T-helper 22 cell (primary cell): ENCODE results near the gene NCOA7.

Experiments used
- DNase-seq: peaks from one replicate; pipeline ENCODE4 v3.0.0-alpha.2; 2020; ENCODE audit warnings: low read depth

Gene NCOA7, protein sequence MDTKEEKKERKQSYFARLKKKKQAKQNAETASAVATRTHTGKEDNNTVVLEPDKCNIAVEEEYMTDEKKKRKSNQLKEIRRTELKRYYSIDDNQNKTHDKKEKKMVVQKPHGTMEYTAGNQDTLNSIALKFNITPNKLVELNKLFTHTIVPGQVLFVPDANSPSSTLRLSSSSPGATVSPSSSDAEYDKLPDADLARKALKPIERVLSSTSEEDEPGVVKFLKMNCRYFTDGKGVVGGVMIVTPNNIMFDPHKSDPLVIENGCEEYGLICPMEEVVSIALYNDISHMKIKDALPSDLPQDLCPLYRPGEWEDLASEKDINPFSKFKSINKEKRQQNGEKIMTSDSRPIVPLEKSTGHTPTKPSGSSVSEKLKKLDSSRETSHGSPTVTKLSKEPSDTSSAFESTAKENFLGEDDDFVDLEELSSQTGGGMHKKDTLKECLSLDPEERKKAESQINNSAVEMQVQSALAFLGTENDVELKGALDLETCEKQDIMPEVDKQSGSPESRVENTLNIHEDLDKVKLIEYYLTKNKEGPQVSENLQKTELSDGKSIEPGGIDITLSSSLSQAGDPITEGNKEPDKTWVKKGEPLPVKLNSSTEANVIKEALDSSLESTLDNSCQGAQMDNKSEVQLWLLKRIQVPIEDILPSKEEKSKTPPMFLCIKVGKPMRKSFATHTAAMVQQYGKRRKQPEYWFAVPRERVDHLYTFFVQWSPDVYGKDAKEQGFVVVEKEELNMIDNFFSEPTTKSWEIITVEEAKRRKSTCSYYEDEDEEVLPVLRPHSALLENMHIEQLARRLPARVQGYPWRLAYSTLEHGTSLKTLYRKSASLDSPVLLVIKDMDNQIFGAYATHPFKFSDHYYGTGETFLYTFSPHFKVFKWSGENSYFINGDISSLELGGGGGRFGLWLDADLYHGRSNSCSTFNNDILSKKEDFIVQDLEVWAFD

DNA sequence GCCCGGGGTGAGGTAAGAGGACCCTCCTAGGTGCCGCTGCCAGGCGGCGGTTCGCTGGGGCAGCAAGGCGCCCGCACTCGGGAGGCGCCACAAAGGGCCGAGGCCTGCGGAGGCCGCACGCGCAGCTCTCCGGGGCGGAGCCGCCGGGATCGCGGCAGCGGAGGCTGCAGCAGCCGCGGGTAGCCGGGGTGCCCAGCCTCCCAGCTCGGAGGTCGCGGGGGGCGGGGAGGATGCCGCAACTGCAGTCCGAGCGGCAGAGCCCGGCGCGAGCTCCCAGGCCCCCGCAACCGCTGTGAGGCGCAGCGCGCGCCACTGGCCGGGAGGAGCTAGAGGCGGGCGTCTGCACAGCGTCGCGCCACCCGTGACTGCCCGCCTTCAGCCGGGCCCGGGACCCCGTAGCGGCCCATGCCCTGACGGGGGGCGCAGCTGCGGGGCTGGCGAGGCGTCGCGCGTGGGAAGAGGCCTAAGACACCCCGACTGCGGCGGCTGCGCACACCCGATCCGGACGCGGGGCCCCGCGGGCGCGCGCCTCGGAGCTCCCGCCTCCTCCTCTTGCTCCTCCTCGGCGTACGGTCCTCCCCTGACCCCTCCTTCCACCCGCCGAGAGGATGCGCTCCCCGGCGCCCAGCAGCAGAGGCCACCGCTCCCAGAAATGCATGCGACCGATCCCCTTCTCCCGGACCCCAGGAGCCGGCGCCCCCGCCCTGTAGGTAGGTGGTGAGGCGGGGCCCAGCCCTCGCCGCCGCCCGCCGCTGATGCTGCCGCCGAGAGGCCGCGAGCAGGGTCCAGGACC lies at the start of gene NCOA7:
NCOA7 (plus strand) TSS at position 603 of the 793 bp plus-strand sequence. CDS start 24,395 bp downstream, outside the sequence.
- DNase-seq = peak; percentile 72

DNA sequence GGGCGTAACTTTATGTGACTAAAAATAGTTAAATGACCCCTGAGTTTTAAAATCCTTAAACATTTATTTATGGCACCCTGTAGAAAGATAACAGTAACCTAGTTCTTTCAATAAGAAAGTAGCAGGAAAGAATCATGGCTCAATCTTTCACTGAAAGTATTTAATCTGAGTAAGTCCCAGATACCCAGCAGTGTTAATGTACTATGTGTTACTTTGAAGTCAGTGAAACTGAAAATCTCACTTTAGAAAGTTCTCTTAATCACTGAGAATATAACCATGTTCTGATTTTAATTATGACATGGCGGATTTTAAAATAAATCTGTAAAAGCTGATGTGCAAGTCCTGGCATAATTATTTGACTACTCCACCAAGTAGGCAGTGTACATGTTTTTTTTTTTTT lies 49.4 kb upstream of the NCOA7 start:
- no peak for DNase-seq

DNA sequence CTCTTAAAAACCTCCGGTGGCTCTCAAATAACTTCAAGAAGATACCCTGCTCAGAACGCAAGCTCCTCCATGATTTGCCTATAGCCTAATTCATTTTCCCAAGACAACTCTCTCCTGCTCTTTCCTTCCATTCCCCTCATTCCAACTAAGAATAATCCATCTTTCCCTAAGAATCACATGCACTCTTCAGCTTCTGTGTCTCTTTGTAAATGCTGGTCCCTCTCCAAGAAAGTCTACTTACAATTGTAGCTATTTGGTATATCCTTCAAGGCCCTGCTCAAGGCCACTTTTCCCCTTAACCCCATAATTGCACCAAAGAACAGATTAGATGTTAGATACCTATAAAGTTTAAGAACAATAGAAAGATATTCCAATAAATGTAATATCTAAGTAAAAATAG lies 48.7 kb upstream of the NCOA7 start:
- no peak for DNase-seq

DNA sequence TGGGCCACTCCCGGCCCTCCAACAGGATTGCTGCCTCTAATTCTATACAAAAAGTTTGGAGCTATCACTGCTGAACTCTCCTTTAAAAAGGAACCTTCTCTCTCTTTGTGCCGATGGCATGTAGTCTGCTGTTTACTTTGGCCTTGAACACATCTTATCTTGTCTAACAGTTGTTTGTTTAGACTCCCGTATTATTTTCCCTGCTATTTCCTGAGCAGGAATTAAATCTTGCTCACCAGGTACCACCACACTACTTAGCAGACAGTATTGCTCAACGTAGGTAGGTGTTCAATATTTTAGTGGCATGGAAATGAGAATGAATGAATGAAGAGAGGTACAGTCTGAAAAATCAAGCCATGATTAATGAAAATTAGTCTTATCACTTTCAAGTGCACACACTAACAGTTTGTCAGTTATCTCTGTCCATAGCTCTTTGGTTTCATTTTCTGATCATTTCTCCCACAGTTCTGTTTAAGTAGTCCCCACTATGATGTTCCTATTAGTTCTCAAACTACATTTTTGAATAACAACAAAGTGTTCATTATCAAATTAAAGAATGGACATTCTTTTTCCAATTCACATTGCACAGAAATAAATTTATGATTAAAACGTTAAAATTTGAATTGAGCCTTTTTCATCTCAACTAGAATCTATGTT lies 48.2 kb upstream of the NCOA7 start:
- DNase-seq = no peak

DNA sequence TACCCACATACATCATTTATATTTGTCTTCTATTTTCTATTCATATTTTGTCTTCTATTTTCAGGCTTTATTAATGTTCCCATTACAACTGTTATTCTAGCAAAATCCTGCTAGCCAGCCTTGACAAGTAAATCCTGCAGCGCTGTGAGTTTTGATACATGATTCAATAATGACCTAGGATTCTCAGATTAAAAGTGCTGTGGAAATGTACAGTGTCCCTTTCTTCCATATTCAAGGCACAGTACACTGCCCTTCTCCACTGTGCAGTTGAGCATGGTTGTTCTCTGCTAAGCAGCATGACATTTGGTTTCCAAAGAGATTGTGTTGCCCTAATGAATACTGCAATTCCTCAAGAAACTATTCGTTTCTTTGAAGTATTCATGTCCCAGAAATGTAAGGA lies 47.2 kb upstream of the NCOA7 start:
- no peak for DNase-seq

DNA sequence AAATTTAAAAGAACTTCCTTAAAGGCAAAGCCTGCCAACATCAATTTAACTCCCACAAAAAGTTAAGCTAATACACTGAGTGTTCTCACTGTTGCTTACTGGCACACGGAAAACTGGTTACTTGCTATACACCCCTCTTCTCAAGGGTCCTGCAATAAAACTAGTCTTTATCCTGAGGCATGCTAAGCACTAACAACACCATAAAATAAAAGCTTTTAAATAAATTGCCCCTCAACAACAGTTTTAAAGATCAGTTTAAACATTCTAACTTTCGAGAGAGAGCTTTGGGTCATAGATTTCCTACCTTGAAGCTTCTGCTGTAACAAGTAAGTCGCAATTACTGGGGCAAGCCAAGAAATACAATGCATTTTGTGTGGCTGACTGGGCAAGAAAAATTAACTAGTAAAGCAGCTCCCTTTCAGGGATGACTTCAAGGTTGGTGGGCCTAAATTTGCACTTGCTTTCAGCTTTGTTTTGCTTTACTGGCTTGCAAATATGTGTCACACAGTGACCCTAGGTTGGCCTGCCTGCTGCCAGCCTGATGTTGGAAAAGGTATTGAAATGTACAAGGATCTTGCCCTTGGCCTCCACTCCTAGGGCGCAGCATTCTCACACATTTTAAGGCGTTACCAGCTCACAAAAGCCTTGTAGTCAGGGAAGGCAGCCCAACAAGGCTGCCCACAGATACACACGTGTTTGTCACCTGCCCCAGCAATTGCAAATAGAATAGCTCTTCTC lies 45.3 kb upstream of the NCOA7 start:
- no peak for DNase-seq

- DNase-seq = no peak
Measured at GRCh38 chr6:125746019-125746414, 44.7 kb upstream of the NCOA7 start.

- peak; percentile 51 for DNase-seq
Measured at GRCh38 chr6:125746731-125747588, 43.8 kb upstream of the NCOA7 start.

GRCh38 chr6:125747589-125748405 lies 43.0 kb upstream of the NCOA7 start:
- DNase-seq = no peak

GRCh38 chr6:125748406-125749172 lies 42.2 kb upstream of the NCOA7 start:
- DNase-seq = no peak

- DNase-seq = peak; percentile 69
Measured at GRCh38 chr6:125749173-125749864, 41.4 kb upstream of the NCOA7 start, which contains the start of gene HEY2. Gene HEY2 (plus strand): TSS chr6:125749632. CDS start chr6:125749777, 145 bp downstream.

GRCh38 chr6:125749865-125750691 lies 40.7 kb upstream of the NCOA7 start:
- DNase-seq = no peak

DNA sequence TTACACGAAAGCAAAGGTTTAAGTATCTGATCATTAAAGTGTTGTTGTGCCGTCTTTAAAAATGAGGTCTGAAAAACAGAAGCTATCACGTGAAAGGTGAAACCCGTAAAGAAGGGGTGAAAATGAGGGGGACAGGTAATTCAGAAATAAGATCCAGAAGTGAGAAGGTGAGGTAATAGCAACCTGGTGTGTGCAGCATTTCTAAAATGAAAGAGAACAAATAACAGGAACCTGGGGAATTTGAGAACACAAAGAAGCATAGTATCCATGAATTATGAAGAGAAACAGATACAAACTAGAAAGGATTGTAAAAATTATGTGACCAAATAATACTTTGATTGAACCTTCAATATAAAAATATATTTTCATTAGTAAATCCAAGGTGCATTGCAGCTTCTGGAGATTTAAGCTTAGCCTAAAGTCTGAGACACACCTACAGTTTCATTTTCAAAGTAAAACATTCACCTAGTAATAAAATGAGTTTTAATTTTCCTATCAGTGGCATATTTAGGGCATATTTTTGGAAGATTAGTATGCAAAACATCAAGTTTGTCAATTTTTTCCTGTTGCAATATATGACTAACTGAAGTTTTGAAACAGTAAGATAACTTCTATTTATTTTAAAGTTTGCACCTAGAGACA lies 39.9 kb upstream of the NCOA7 start:
- no peak for DNase-seq

GRCh38 chr6:125751334-125751916 lies 39.3 kb upstream of the NCOA7 start:
- DNase-seq = no peak

GRCh38 chr6:125752773-125753172 lies 38.0 kb upstream of the NCOA7 start:
- DNase-seq = no peak
